CD4-positive, alpha-beta T cell treated with Interleukin-2 at 100 ng/mL for 4 hours (primary cell): Measurements from ENCODE around the gene IQGAP1.
A peak's percentile ranks its signal among the peaks of the same experiment; 100 is the strongest.
"Not testable (repeated sequence)": the region's sequence is repeated elsewhere in the genome, so short reads cannot be mapped to it uniquely, and the experiment has no call there.

Source experiments
- DNase-seq: peaks from one replicate; pipeline ENCODE4 v3.0.0-alpha.2; 2020; ENCODE audit warnings: low spot score

IQGAP1 gene, protein sequence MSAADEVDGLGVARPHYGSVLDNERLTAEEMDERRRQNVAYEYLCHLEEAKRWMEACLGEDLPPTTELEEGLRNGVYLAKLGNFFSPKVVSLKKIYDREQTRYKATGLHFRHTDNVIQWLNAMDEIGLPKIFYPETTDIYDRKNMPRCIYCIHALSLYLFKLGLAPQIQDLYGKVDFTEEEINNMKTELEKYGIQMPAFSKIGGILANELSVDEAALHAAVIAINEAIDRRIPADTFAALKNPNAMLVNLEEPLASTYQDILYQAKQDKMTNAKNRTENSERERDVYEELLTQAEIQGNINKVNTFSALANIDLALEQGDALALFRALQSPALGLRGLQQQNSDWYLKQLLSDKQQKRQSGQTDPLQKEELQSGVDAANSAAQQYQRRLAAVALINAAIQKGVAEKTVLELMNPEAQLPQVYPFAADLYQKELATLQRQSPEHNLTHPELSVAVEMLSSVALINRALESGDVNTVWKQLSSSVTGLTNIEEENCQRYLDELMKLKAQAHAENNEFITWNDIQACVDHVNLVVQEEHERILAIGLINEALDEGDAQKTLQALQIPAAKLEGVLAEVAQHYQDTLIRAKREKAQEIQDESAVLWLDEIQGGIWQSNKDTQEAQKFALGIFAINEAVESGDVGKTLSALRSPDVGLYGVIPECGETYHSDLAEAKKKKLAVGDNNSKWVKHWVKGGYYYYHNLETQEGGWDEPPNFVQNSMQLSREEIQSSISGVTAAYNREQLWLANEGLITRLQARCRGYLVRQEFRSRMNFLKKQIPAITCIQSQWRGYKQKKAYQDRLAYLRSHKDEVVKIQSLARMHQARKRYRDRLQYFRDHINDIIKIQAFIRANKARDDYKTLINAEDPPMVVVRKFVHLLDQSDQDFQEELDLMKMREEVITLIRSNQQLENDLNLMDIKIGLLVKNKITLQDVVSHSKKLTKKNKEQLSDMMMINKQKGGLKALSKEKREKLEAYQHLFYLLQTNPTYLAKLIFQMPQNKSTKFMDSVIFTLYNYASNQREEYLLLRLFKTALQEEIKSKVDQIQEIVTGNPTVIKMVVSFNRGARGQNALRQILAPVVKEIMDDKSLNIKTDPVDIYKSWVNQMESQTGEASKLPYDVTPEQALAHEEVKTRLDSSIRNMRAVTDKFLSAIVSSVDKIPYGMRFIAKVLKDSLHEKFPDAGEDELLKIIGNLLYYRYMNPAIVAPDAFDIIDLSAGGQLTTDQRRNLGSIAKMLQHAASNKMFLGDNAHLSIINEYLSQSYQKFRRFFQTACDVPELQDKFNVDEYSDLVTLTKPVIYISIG (N-terminal part only)

DNA sequence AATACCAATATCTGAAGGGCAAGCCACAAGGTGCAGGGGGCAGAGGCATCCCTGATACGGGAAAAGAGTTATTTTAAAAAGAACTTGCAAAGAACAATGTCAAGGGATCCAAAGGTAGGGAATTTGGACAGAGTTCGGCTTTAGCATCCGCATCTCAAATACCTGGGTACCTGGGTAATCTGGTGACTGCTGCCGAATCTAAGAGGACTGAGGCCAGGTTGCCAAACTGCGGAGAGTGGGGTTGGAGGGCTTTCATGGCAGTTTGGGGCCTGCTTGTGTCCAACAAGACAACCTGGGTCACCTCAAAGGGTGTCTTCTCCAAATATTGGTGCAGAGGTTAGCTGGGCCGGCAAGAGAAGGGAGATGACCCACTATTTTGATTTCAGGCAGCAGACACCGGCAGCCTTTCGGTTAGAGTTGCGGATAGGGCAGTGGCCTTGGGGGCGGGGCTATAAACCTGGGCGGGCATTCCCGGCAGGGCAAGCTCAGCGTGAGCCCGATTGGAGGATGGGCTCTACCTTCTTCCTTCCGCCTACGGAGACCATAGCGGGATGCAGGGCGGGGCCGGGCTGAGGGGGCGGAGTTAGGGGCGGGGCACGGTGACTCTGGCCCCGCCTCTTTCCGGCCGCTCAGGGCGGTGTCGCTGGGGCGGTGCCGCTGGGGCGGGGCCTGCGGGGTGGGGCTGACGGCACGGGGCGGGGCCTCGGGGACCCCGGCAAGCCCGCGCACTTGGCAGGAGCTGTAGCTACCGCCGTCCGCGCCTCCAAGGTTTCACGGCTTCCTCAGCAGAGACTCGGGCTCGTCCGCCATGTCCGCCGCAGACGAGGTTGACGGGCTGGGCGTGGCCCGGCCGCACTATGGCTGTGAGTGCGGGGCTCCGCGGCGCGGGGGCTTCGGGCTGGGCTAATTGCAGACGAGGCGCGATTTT is at the start of gene IQGAP1:
Gene IQGAP1 (plus strand): TSS at position 709 of the 928 bp plus-strand sequence. CDS start 100 bp downstream, at position 809.
- peak; percentile 98 for DNase-seq

- DNase-seq, result no peak
These were observed 49.5 kb upstream of the IQGAP1 start for GRCh38 chr15:90338532-90338931.

DNA sequence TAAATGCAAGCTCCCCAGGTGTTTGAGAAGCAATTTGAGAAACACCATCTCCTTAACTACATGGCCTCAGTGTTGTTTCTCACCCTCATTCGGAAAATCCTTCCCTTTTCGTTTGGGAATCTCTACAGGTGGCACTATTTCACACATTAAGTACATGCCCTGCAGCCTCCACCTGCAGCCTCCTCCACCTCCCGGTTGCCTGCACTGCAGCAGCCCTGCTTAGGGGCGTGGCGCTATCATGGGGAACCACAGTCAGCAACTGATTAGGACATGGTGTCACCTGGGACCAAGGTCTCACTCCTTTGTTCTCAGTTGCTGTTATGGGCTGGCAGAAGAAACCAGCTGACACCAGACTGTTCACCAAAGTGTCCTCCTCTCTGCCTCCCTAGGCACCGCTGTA is 47.7 kb upstream of the IQGAP1 start:
- no peak for DNase-seq

- DNase-seq, result no peak
These were observed 44.7 kb upstream of the IQGAP1 start for GRCh38 chr15:90343302-90343790.

DNA sequence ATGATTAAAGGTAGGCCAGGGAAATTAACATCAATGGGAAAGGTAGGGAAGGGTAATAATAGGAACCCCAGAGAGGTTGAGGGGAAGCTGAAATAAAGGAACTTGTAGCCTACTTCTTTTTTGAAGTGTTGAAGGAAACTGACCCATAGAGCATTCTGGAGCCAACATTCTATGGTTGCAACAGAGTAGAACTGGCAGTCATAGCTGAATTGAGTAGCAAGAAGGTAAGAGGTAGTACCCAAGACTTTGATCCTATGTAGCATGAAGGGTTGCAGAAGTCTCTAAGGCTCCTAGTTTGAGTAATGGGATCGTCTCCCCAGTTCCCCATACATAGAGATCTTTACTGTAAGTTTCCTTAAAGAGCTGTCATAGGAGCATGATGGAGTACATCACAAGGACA is 43.4 kb upstream of the IQGAP1 start:
- DNase-seq, result no peak

- no peak for DNase-seq
These were observed 42.2 kb upstream of the IQGAP1 start for GRCh38 chr15:90345857-90346256.

DNA sequence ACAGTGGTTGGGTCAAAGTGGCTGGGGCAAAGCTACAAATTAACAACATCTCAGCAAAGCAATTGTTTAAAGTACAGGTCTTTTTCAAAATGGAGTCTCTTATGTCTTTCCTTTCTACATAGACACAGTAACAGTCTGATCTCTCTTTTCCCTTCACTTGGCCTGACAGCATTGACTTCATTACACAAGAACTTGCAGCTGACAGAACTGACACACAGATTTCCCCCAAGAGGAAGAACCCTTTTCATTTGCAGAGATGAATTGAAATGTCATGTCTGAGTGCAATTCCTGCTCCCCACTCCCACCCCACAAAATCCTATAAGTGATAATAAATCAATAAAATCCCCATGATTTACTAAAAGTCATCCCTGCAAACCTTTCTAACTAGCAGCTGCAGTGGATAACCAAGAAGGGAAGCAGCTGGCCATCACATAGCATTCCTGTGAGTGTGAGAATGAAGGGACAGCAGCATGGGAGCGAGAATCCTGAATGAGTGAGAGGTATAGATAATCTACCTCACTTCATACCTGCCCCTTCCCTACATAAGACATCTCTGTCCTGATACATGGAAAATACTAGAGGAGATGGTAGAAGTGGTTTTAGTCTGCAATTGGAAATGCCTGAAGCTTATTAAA is 40.5 kb upstream of the IQGAP1 start:
- not testable (repeated sequence) for DNase-seq

GRCh38 chr15:90348456-90348855 is 39.6 kb upstream of the IQGAP1 start:
- no peak for DNase-seq

DNA sequence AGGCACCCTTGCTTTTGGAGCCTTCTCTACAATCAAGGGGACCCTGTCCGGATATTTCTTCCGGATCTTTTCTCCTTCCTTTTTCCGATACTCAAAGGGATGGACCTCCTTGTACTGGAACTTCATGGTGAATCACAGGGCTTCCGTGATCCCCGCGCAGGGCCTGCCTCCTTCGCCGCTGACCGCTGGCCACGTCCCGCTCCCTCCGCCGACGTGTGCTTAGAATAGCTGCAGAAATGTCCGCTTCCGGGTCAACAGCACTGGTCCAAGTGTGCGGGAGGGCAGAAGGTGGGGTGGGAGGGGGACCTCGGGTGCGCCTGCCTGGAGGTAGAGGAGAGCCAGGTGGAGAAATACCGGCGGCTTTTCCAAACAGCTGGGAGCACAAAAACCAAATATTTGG is 39.0 kb upstream of the IQGAP1 start:
- no peak for DNase-seq

DNA sequence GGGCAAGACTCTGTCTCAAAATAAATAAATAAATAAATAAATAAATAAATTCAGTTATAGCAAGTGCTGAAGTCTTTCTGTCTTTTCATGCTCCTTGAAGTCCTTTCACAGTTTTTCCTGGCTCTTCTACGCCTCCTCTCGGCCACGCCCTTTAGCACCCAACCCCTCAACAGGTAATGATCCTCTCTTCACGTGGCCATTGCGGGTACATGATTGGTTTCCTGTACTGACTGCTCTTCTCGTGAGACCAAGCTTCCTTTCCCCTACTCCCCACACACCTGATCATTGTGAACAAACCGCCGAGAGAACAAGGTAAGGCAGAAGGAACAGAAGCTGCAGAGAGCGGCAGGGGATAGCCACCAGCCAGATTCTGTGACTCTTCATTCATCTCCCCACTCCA is 38.2 kb upstream of the IQGAP1 start:
- DNase-seq, result no peak

DNA sequence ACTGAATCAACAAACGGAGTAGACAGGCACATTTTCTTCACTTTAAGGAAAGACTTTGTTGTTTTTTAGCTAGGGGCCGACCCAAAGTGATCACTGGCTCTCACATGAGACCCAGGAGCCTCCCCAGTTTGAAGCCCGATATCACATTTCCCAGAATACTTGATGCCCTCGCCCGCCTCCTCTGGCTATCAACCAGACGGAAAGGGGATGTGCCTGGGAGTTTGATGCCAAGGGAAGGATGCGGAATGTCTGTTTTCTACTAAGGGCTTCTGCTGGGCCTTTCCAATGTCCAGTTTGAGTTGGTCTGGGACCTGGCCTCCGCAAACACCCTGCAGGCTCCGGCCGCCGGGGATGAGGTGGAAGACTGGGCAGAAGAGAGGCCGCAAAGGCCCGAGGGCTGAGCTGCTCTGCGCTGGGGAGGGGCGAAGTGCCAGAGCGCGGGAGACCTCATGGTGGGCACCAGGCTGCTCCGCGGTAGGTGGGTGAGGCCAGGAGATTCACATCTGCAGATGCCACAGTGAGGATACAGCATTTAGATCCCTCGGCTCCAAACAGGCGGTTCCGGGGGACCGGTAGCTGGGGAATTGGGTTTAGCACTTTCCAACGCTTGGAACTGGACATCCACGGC is 36.4 kb upstream of the IQGAP1 start:
- DNase-seq, result no peak

DNA sequence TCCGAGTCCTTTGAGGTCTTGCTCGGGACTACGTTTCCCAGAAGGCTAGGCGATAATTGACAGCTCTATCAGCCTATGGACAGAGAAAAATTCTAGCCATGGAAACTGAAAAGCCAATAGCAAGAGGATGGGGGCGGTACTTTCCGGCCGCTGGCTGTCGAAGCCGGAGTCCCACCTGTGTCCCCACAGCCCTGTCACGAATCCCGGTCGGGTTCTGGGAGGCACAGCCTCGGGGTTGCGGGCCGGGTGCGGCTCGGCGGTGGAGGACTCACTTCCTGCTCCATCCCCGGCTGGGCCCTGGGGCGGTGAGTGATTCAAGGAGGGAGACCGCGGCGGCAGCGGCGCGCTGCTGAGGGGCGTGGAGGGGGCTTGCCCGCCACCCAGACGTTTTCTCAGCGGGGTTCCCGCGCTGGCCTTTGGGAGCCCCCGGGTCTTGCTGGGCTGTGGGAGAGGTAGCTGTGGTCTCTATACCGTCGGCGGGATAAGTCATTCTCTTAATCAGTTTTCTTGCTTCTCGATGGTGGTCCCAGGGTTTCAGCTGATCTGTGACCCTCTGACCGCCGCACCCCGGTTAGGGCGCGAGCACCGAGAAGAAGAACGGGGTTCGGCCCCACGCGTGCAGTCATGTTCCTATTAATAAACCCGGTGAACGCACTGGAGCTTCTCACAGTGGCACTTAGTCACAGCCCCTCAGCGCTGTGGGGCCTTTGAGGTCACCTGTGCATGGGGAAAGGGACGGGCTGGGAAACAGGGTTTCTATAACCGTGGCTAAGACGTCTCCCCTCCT is 35.7 kb upstream of the IQGAP1 start, which contains the start of gene ZNF774:
Gene ZNF774 (plus strand): TSS at position 178 of the 787 bp plus-strand sequence. CDS start 2,377 bp downstream, outside the sequence.
- peak; percentile 97 for DNase-seq

DNA sequence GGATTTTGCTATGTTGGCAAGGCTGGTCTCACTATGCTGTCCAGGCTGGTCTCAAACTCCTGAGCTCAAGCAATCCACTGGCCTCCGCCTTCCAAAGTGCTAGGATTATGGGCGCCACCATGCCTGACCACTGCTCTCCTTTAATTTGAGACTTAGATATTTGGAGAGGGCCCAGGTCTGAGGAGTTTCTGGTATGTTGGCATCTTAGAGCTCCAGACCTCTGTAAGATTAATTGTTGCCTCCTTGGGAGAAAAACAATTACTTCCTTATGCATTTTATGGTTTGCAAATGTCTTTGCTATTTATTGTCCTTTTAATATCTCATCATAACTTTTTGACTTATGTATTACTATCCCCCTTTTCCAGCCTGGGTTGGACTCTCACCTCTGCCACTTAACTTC is 33.1 kb upstream of the IQGAP1 start:
- no peak for DNase-seq

GRCh38 chr15:90358124-90359033 is 29.7 kb upstream of the IQGAP1 start:
- no peak for DNase-seq

DNA sequence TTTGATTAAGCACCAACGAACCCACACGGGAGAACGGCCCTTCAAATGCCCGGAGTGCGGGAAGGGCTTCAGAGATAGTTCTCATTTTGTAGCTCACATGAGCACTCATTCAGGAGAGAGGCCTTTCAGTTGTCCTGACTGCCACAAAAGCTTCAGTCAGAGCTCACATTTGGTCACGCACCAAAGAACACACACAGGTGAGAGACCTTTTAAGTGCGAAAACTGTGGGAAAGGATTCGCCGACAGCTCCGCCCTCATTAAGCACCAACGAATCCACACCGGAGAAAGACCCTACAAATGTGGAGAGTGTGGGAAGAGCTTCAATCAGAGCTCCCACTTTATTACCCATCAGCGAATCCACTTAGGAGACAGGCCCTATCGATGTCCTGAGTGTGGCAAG is 27.3 kb upstream of the IQGAP1 start:
- no peak for DNase-seq

DNA sequence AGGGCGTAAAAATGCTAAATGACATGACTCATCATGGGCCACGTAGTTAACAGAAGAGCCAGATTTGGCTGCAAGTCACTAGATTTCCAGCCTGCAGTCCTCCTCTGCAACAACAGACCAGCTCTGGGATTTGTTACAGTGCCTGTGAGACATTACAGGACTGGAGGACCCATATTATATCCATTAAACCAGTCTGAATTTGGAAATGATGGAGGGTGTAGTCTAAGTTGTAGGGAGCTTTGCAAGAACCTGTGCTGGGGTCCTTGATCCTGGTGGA is 25.2 kb upstream of the IQGAP1 start:
- DNase-seq, result no peak

DNA sequence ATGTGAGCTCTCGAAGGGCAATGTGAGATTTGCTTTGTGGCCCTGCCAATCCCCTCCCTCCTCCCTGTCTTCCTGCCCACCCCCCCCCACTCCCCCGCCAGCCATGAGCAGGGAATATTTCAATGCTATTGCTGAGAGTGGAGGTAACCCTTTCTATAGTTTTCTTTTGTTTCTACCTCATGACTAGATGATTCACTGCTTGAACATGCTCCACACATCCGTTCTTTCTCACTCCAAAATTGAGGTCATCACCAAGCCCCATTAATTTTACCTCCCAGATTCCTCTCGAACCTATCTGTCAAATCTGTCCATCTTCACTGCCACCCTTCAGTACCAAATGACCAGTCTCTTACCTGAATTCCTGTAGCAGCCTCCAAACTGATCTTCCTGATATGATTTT is 23.8 kb upstream of the IQGAP1 start:
- no peak for DNase-seq

- no peak for DNase-seq
These were observed 22.5 kb upstream of the IQGAP1 start for GRCh38 chr15:90365414-90366055.
